Osteoblast (primary cell): Measurements from ENCODE around the gene BSCL2. TPM values are rescaled to one million over a fixed set of nuclear protein-coding genes. Genes with fewer than 3 reads are reported as not detected.

Source experiments
- DNase-seq: peaks from one replicate; pipeline ENCODE4 v3.0.0; 2011; ENCODE audit warnings: low spot score, mixed read lengths; ENCODE audit not compliant: insufficient read length; ENCODE audit errors: missing footprints
- H2AFZ ChIP-seq: 2 replicates; pipeline ENCODE4 v1.6.0; 2011; ENCODE audit warnings: mild to moderate bottlenecking, low read length
- H3K27ac ChIP-seq: 2 replicates; pipeline ENCODE4 v1.5.1; 2011; ENCODE audit warnings: mild to moderate bottlenecking, low read depth, low read length, moderate library complexity
- H3K27me3 ChIP-seq: 2 replicates; pipeline ENCODE4 v1.6.0; 2012; ENCODE audit warnings: mild to moderate bottlenecking, control low read depth, inconsistent platforms, low read length, moderate library complexity; ENCODE audit not compliant: insufficient read depth
- H3K36me3 ChIP-seq: 2 replicates; pipeline ENCODE4 v1.5.1; 2011; ENCODE audit warnings: mild to moderate bottlenecking, low read length, control low read depth, moderate library complexity; ENCODE audit not compliant: insufficient read depth
- H3K4me1 ChIP-seq: 2 replicates; pipeline ENCODE4 v1.5.1; 2011; ENCODE audit warnings: mild to moderate bottlenecking, low read length, control low read depth, moderate library complexity; ENCODE audit not compliant: insufficient read depth
- H3K4me2 ChIP-seq: 2 replicates; pipeline ENCODE4 v1.6.0; 2011; ENCODE audit warnings: mild to moderate bottlenecking, low read length; ENCODE audit not compliant: insufficient read depth
- H3K4me3 ChIP-seq: fragments of 200-600 bp; sonication (generic); 3 replicates; pipeline ENCODE4 v1.5.1; 2012; ENCODE audit warnings: mild to moderate bottlenecking, low read length, inconsistent platforms; ENCODE audit not compliant: insufficient read depth
- H3K79me2 ChIP-seq: 2 replicates; pipeline ENCODE4 v1.6.0; 2012; ENCODE audit warnings: mild to moderate bottlenecking, low read length, control low read depth, inconsistent platforms; ENCODE audit not compliant: insufficient read depth
- H3K9me3 ChIP-seq: 2 replicates; pipeline ENCODE4 v1.5.1; 2011; ENCODE audit warnings: low read depth, low read length, control low read depth
- H4K20me1 ChIP-seq: 2 replicates; pipeline ENCODE4 v1.6.0; 2012; ENCODE audit warnings: mild to moderate bottlenecking, low read length, control low read depth; ENCODE audit not compliant: insufficient read depth
- total RNA-seq: library from RNA; depleted of rRNA; stranded (reverse); fragments of >200 nt; gene quantifications from 2 replicates; pipeline ENCODE4 v1.2.3, GENCODE V29; 2012
- TF ChIP-seq, protein P1 (sequence below): IDR thresholded peaks from 2 replicates; pipeline ENCODE4 v1.5.1; 2011; ENCODE audit warnings: mild to moderate bottlenecking, low read depth, low read length, moderate library complexity; ENCODE audit errors: extremely low read depth

BSCL2 gene
- total RNA-seq, 1 donor = 67.7 TPM

DNA sequence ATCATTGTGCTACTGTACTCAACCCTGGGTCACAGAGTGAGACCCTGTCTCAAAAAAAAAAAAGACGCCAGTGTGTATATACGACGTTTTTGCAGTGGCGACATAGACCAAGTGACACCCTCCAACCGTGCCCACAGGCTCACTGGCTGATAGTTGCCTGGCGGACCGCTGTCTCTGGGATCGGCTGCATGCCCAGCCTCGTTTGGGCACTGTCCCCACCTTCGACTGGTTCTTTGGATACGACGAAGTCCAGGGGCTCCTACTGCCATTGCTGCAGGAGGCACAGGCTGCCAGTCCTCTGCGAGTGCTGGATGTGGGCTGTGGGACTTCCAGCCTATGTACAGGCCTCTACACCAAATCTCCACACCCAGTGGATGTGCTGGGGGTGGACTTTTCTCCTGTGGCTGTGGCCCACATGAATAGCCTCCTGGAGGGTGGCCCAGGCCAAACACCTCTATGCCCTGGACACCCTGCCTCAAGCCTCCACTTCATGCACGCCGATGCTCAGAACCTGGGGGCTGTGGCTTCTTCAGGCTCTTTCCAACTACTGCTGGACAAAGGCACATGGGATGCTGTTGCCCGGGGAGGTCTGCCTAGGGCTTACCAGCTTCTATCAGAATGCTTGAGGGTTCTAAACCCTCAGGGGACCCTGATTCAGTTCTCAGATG is 40.8 kb downstream of the BSCL2 start:
- Histone ChIP-seq H2AFZ (no peak overlapping the region), H4K20me1 (peaks cover 14% of the 10 kb centered on the region), H3K27ac (peak overlapping the region; percentile 82), H3K79me2 (peaks cover 45% of the 10 kb centered on the region), H3K9me3 (no peaks in the 10 kb centered on the region), H3K36me3 (peaks cover 29% of the 10 kb centered on the region), H3K4me1 (peaks cover 31% of the 10 kb centered on the region), H3K4me3 (peak overlapping the region; percentile 97), H3K4me2 (peak overlapping the region; percentile 91), H3K27me3 (no peaks in the 10 kb centered on the region)
- TF ChIP-seq, protein P1, sequence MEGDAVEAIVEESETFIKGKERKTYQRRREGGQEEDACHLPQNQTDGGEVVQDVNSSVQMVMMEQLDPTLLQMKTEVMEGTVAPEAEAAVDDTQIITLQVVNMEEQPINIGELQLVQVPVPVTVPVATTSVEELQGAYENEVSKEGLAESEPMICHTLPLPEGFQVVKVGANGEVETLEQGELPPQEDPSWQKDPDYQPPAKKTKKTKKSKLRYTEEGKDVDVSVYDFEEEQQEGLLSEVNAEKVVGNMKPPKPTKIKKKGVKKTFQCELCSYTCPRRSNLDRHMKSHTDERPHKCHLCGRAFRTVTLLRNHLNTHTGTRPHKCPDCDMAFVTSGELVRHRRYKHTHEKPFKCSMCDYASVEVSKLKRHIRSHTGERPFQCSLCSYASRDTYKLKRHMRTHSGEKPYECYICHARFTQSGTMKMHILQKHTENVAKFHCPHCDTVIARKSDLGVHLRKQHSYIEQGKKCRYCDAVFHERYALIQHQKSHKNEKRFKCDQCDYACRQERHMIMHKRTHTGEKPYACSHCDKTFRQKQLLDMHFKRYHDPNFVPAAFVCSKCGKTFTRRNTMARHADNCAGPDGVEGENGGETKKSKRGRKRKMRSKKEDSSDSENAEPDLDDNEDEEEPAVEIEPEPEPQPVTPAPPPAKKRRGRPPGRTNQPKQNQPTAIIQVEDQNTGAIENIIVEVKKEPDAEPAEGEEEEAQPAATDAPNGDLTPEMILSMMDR = no peak
- DNase-seq = peak; percentile 61

DNA sequence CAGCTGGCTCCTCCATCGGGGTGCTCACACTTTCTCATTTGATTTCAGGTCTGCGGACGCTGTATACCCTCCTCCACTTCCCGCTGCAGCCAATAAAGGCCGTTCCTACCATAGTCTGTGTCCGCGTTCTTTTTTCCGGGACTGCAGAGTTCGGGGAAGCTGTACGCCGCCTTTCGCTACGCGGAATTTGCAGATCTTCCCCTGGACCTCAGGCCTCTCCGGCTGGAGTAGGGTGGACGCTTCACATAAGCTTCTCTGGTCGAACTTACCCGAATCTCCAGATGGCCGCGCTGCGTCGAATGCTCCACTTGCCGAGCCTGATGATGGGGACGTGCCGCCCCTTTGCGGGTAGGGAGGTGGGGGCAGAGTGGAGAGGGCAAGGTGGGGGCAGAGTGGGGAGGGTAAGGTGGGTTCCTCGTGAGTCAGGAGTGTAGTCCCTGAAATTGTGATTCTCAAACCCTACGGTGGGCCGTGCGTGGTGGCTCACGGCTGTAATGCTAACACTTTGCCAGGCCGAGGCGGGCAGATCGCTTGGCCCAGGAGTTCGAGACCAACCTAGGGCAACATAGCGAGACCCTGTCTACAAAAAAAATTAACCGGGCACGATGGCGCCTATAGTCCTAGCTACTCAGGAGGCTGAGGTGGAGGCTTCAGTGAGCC is 41.5 kb downstream of the BSCL2 start:
- Histone ChIP-seq H2AFZ (no peak overlapping the region), H3K4me1 (peaks cover 25% of the 10 kb centered on the region), H3K4me2 (peak overlapping the region; percentile 91), H3K27me3 (no peaks in the 10 kb centered on the region), H4K20me1 (peaks cover 14% of the 10 kb centered on the region), H3K9me3 (no peaks in the 10 kb centered on the region), H3K36me3 (peaks cover 29% of the 10 kb centered on the region), H3K4me3 (peak overlapping the region; percentile 97), H3K27ac (peak overlapping the region; percentile 82), H3K79me2 (peaks cover 39% of the 10 kb centered on the region)
- TF ChIP-seq, protein P1 = no peak
- peak; percentile 80 for DNase-seq

DNA sequence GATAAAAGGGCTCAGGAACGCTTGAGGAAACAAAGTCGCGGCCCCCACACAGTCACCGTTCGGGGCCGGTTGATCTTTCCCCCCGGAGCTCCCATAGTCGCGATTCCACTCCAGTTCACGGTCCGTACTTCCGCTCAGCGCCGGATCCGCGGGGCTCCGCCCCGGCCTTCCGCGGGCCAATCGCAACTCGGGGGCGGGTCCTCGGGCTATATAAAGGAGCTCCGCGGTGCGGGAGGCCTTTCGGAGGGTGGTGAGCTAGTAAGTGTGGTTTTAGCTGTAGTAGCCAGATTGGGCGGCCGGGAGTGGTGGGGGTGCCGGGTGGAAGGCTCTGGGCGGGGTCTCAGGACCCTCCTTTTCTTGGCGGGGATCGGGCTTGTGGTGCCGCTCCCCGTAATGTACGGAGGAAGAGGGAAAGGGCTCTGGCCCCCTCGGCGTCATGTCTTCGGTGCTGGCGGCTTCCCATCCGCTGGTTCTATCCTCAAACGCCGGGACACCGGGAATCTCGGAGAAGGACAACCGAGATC is 42.1 kb downstream of the BSCL2 start, which contains the start of the genes C11orf98 and CSKMT:
Gene C11orf98 (minus strand): TSS at position 136 of the 524 bp plus-strand sequence. CDS start 41 bp downstream, at position 95.
Gene CSKMT (plus strand): TSS at position 238 of the 524 bp plus-strand sequence. CDS start 568 bp downstream, outside the sequence.
- Histone ChIP-seq H3K4me2 (peak within 1 kb of the TSS; percentile 91), H3K9me3 (no peaks in the 10 kb centered on the region), H3K36me3 (peaks cover 29% of the 10 kb centered on the region), H3K4me3 (peak within 1 kb of the TSS; percentile 97), H3K27me3 (no peaks in the 10 kb centered on the region), H2AFZ (peak within 1 kb of the TSS; percentile 90), H4K20me1 (peaks cover 14% of the 10 kb centered on the region), H3K4me1 (peaks cover 21% of the 10 kb centered on the region), H3K27ac (peak within 1 kb of the TSS; percentile 82), H3K79me2 (peaks cover 39% of the 10 kb centered on the region)
- peak; percentile 98 for DNase-seq
- TF ChIP-seq, protein P1 = no peak
